ENCODE results near the gene TRMT13. TPM values are rescaled to one million over a fixed set of nuclear protein-coding genes. Genes with fewer than 3 reads are reported as not detected.

TRMT13 gene
- total and polyA plus RNA-seq, 9 of the 15 experiments (the other 6 are each of a cell fraction or from before 2014, with no cell fraction given): 18.7 to 33.0 (median 28.9) TPM

DNA sequence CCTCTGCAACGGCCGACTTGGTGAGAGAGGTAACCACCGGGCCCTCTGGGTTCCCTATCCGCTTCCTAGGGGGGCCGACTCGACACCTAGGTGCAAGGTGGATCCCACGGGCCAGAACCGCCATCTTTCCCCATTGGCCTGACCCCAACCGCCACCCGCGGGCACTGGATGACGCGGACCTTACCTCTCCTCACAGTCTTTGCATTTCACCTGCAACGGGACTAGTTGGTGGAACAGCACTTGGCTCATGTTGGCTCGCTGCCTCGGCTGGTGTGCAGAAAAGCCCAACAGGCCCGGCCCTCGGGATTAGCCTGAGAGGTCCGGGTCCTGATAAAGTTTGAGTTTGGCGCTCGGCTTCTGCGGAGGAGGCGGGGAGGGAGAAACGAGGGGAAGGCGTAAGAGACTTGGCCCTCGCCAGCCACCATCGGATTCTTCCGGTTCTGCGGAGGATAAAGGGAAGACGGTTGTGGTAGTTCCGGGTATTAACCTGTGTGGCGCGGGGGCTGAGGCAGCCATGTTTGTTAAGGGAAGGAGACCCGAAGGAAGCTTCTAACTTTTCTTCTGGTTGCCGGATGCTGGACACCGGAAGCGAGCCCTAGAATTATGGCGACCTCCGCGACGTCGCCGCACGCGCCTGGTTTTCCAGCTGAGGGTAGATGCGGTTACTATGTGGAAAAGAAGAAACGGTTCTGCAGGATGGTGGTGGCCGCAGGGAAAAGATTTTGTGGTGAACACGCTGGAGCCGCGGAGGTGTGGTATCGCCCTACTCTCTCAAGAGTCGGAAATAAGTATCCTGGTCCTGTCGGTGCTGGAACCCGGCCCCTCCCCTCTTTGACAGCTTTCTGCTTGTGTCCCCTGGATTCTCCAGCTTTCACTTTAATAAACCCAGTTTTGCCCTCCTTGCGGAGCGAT is at the start of gene TRMT13, which contains the start of gene SASS6 (continued):
- TF ChIP-seq ZNF436 (CRISPR knock-in tag; IDR thresholded peaks at IDR 0.05) (no peak), ZKSCAN3 (CRISPR knock-in tag; IDR thresholded peaks at IDR 0.05) (no peak), TCF7 (IDR thresholded peaks at IDR 0.05; ENCODE audit: borderline replicate concordance) (peak; percentile 74; the same call in 1 of the 2 replicates), ETS2 (tag; IDR thresholded peaks at IDR 0.05; ENCODE audit: borderline replicate concordance, poor library complexity, severe bottlenecking) (no peak), HDAC1 (IDR thresholded peaks at IDR 0.05) (peak; percentile 51 to 99; a peak in 2 of 4 replicates), CREB1 (IDR thresholded peaks at IDR 0.05) (peak; percentile 80), CREB1 (CRISPR knock-in tag; IDR thresholded peaks at IDR 0.05) (peak; percentile 77), ADNP (tag; IDR thresholded peaks at IDR 0.05) (no peak), SMAD2 (IDR thresholded peaks at IDR 0.05; ENCODE audit: low read depth, low read length) (no peak), HIVEP1 (CRISPR knock-in tag; IDR thresholded peaks at IDR 0.05) (no peak), TCFL5 (CRISPR knock-in tag; conservative IDR thresholded peaks at IDR 0.05) (no peak), RNF2 (IDR thresholded peaks at IDR 0.05) (peak; percentile 84), MBD2 (IDR thresholded peaks at IDR 0.05; ENCODE audit: borderline replicate concordance, low read depth) (peak; percentile 84), MAFG (tag; conservative IDR thresholded peaks at IDR 0.05) (no peak), PRPF4 (IDR thresholded peaks at IDR 0.05; ENCODE audit: insufficient read depth, low read depth, low read length, poor library complexity, severe bottlenecking) (no peak), HNRNPUL1 (IDR thresholded peaks at IDR 0.05; ENCODE audit: low read length) (no peak)
- TF ChIP-seq, protein P1, sequence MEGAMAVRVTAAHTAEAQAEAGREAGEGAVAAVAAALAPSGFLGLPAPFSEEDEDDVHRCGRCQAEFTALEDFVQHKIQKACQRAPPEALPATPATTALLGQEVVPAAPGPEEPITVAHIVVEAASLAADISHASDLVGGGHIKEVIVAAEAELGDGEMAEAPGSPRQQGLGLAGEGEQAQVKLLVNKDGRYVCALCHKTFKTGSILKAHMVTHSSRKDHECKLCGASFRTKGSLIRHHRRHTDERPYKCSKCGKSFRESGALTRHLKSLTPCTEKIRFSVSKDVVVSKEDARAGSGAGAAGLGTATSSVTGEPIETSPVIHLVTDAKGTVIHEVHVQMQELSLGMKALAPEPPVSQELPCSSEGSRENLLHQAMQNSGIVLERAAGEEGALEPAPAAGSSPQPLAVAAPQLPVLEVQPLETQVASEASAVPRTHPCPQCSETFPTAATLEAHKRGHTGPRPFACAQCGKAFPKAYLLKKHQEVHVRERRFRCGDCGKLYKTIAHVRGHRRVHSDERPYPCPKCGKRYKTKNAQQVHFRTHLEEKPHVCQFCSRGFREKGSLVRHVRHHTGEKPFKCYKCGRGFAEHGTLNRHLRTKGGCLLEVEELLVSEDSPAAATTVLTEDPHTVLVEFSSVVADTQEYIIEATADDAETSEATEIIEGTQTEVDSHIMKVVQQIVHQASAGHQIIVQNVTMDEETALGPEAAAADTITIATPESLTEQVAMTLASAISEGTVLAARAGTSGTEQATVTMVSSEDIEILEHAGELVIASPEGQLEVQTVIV (CRISPR knock-in tag; IDR thresholded peaks at IDR 0.05; ENCODE audit: borderline replicate concordance): no peak
- TF ChIP-seq, protein P2, sequence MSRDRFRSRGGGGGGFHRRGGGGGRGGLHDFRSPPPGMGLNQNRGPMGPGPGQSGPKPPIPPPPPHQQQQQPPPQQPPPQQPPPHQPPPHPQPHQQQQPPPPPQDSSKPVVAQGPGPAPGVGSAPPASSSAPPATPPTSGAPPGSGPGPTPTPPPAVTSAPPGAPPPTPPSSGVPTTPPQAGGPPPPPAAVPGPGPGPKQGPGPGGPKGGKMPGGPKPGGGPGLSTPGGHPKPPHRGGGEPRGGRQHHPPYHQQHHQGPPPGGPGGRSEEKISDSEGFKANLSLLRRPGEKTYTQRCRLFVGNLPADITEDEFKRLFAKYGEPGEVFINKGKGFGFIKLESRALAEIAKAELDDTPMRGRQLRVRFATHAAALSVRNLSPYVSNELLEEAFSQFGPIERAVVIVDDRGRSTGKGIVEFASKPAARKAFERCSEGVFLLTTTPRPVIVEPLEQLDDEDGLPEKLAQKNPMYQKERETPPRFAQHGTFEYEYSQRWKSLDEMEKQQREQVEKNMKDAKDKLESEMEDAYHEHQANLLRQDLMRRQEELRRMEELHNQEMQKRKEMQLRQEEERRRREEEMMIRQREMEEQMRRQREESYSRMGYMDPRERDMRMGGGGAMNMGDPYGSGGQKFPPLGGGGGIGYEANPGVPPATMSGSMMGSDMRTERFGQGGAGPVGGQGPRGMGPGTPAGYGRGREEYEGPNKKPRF (IDR thresholded peaks at IDR 0.05; ENCODE audit: low read depth, low read length): no peak
- TF ChIP-seq, protein P3, sequence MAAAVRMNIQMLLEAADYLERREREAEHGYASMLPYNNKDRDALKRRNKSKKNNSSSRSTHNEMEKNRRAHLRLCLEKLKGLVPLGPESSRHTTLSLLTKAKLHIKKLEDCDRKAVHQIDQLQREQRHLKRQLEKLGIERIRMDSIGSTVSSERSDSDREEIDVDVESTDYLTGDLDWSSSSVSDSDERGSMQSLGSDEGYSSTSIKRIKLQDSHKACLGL (CRISPR knock-in tag; IDR thresholded peaks at IDR 0.05; ENCODE audit: borderline replicate concordance, poor library complexity, severe bottlenecking): peak; percentile 90
- TF ChIP-seq, protein P4, sequence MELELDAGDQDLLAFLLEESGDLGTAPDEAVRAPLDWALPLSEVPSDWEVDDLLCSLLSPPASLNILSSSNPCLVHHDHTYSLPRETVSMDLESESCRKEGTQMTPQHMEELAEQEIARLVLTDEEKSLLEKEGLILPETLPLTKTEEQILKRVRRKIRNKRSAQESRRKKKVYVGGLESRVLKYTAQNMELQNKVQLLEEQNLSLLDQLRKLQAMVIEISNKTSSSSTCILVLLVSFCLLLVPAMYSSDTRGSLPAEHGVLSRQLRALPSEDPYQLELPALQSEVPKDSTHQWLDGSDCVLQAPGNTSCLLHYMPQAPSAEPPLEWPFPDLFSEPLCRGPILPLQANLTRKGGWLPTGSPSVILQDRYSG (tag; conservative IDR thresholded peaks at IDR 0.05; ENCODE audit: low read depth): no peak
- TF ChIP-seq, protein P5, sequence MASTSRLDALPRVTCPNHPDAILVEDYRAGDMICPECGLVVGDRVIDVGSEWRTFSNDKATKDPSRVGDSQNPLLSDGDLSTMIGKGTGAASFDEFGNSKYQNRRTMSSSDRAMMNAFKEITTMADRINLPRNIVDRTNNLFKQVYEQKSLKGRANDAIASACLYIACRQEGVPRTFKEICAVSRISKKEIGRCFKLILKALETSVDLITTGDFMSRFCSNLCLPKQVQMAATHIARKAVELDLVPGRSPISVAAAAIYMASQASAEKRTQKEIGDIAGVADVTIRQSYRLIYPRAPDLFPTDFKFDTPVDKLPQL (IDR thresholded peaks at IDR 0.05; ENCODE audit: extremely low read depth, insufficient read length): no peak

All from K562 (cell line).